NOMO-1 treated with dmso at 0.1 percent for 144 hours (cell line): ENCODE results near the gene WDHD1.
"Not testable (repeated sequence)": the region's sequence is repeated elsewhere in the genome, so short reads cannot be mapped to it uniquely, and the experiment has no call there.

Source experiments
- DNase-seq: peaks from one replicate; lab custom pipeline; 2025; ENCODE audit not compliant: unreplicated experiment; lab: John Stamatoyannopoulos, UW

Gene WDHD1

DNA sequence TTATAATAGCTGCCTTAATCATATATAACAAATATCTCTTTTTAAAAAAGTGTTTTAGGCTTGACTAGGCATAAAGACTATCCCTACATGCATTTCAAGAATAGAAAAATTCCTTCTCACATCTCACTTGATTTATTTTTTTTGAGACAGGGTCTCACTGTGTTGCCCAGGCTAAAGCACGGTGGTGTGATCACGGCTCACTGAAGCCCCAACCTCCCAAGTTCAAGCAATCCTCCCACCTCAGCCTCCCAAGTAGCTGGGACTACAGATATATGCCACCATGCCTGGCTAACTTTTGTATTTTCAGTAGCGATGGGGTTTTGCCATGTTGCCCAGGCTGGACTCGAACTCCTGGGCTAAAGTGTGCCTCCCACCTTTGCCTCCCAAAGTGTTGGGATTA lies 59.4 kb downstream of the WDHD1 start:
- no peak for DNase-seq

DNA sequence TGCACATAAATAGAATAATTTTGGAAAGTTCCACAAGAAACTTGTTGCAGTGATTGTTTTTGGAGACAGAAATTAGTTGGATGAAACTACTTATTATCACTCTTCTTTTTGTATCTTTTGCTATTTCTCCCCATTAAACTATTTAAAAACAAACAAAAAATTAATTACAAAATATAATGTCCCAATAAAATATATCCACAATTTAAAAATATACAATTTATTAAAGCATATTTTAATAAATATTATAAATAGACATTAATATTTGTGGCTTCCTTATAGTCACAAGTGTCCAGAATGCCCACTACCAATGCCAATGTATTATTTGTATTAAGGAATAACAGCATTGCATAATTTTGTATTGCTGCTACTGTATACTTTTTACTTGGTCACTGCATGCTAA lies 71.8 kb downstream of the WDHD1 start:
- DNase-seq: no peak

DNA sequence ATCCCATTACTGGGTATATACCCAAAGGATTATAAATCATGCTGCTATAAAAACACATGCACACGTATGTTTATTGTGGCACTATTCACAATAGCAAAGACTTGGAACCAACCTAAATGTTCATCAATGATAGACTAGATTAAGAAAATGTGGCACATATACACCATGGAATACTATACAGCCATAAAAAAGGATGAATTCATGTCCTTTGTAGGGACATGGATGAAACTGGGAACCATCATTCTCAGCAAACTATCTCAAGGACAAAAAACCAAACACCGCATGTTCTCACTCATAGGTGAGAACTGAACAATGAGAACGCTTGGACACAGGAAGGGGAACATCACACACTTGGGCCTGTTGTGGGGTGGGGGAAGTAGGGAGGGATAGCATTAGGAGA lies 73.3 kb downstream of the WDHD1 start:
- DNase-seq: not testable (repeated sequence)

DNA sequence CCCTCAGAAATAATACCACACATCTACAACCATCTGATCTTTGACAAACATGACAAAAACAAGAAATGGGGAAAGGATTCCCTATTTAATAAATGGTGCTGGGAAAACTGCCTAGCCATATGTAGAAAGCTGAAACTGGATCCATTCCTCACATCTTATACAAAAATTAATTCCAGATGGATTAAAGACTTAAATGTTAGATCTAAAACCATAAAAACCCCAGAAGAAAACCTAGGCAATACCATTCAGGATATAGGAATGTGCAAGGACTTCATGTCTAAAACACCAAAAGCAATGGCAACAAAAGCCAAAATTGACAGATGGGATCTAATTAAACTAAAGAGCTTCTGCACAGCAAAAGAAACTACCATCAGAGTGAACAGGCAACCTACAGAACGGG lies 74.1 kb downstream of the WDHD1 start:
- DNase-seq: not testable (repeated sequence)

DNA sequence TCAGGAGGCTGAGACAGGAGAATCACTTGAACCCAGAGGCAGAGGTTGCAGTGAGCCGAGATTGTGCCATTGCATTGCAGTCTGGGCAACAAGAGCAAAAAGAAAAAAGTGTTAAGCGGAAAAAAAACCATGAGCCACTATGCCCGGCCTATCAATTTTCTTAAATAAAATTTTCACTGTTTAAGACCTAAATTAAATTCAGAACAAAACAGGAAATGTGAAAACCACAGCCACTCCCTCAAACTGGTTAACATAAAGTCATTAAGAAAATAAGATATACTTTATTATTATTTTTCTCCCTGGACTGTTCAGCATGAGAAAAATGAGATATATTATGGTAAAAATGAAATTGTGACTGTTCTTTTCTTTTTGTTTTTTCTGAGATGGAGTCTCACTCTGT lies 79.7 kb downstream of the WDHD1 start:
- no peak for DNase-seq

DNA sequence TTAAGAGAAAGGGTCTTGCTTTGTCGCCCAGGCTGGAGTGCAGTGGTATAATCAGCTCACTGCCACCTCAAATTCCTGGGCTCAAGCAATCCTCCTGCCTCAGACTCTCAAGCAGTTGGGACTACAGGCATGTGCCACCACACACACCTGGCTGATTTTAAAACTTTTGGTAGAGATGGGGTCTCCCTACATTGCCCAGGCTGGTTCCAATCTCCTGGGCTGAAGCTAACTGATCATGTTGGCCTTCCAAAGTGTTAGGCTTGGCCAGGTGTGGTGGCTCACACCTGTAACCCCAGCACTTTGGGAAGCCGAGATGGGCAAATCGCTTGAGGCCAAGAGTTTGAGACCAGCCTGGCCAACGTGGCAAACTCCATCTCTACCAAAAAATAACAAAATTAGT lies 80.4 kb downstream of the WDHD1 start:
- DNase-seq: no peak

DNA sequence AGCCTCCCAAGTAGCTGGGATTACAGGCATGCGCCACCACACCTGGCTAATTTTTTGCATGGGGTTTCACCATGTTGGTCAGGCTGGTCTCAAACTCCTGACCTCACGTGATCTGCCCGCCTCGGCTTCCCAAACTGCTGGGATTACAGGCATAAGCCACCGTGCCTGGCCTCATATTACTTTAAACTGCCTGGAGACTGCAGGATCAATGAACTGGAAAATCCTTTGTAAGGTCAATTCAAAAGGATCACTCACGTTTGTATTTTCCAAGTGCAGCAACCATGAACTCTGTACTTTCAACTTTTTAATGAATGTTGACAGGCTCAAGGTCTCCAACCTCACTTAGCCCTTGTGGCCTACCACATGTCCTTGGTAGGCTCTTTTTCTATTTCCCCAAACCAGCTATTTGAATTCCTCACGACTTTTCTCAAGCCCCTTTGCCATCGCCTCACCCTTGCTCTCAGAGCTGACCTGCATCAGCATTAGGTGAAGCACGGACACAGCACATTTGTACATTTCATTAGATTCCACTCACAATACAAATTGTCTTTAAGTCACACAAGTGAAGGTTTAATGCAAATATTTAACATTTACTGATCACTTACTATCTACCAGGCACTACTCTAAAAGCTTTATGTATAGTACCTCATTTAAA lies 82.0 kb downstream of the WDHD1 start:
- DNase-seq: no peak

DNA sequence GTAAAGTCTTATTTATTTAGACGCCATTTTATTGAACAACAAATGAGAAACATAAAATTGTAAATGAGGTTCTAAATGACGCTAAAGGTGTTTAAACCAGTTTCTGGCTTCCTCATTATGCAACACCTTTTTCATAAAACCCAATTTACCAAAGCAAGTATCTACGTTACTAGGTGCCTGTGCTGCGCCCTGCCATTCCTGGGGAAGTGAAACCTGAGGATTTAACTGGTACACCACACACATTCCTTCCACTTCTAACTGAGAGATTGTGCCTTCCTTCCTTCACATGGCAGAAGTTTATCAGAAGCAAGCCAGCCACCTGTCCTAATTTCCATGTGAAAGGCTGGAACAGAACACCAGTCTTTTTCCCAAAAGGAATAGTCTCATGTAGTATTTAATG lies 84.0 kb downstream of the WDHD1 start:
- DNase-seq: peak; percentile 68

DNA sequence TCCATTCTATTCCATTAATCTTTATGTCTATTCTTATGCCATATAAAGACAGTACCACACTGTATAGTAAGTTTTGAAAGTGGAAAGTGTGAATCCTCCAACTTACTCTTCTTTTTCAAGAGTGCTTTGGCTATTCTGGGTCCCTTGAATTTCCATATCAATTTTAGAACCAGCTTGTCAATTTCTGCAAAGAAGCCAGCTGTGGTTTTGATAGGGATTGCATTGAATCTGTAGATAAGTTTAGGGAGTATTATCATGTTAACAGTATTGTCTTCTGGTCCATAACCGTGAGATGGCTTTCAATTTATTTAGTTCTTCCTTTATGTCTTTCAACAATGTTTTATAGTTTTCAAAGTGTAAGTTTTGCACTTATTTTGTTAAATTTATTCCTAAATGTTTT lies 90.1 kb downstream of the WDHD1 start:
- no peak for DNase-seq

DNA sequence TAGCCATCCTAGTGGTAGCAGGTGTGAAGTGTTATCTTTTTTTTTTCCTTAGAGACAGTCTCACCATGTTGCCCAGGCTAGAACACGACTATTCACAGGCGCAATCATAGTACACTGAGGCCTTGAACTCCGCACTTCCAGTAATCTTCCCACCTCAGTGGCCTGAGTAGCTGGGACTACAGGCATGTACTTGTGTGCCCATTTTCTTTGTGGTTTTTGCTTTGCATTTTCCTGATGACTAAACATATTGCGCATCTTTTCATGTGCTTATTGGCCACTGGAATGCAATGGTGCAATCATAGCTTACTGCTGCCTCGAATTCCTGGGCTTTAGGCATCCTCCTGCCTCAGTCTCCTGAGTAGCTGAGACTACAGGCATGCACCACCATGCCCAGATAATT lies 90.9 kb downstream of the WDHD1 start:
- DNase-seq: no peak

DNA sequence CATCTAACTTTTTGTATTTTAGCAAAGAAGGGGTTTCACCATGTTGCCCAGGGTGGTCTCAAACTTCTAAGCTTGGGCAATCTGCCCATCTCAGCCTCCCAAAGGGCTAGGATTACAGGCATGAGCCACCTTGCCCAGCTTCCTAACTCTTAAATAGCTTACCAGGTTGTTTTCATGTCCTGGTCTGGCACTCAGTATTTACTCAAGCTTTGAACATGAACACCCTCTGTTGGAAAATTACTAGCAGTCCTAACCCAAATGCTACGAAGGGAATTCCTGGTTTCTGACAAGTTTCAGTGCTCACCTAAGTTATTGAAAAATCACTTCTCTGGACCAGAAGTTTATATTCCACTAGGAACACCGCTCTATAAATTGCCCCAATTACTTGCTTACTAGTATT lies 91.8 kb downstream of the WDHD1 start:
- DNase-seq: no peak

DNA sequence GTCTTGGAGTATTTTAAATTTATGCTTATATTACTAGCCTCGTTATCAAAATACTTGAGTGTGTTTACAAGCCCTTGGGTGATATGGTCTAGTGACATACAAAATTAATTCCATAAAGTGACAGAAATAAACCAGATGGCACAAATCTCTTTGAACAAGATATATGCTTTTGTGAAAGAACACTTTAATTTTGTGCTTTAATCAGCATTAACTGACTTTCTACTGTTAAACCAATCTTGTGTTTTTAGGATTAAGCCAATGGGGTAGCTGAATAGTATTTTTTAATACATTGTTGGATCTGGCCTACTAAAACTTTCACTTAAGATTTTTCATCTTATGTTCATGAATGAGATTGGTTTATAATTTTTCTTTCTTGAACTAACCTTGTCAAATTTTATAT lies 93.9 kb downstream of the WDHD1 start:
- no peak for DNase-seq

DNA sequence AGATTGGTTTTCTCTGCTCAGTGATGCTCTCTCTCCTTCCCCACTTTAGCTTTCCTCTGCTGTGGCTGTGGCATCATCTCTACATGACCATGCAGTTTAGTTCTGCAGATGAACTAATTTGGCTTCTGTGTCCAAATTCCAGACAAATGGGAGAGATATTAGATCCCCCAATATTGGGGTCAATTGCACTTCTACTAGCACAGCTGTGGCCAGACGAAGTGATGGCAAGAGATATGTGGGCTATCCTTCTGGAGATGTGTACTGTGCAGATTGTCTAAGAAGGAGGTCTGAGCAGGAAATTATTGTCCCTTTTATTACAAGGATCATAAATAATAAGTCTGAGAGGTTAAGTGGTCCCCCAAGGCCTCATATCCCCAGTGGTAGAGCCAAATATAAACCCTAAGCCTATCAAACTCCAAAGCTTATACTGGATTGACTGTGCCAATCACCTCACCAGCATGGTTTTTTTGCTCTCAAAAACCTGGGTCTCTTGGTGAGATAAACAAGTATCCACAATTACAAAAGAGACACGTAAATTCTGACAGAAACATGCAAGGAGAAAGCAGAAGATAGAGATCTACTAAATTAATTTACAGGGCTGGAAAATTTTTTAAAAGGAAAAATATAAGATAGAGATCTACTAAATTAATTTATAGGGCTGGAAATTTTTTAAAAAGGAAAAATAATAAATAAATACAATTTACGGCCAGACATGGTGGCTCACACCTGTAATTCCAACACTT lies 95.1 kb downstream of the WDHD1 start:
- DNase-seq: no peak

DNA sequence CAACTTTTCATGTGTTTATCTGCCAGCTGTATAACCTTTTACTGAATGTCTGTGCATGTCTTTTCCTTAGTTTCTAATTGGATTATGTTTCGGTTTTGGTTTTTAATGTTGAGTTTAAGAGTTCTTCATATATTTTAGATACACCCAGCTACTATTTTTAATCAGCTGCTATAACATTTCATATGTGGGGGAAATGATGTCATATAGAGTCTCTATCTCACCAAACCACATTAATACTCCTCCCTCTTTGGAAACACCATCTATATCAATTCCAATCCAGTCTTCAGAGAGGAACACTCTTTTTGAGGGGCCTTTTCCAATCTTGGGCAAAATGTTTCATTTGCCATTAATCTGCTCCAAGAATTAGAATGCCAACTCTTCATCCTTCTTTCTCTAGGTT lies 95.8 kb downstream of the WDHD1 start:
- no peak for DNase-seq

DNA sequence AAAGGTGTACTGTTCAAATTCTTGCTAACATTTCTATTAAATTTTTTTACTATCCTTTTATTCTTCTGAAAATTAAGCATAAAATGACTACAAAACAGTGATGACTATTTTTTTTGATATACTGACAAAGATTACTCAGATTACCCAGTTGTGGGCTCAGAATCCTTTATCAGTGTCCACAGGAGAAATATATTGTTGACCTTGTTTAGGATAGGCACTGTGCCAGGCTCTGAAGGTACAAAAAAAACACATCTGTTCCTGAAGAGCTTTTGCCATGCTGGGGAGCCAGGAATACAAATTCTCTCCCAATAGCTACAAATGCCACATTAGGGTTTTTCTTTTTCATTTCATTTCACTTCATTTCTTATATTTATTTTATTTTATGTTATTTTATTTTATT lies 97.3 kb downstream of the WDHD1 start:
- DNase-seq: no peak

DNA sequence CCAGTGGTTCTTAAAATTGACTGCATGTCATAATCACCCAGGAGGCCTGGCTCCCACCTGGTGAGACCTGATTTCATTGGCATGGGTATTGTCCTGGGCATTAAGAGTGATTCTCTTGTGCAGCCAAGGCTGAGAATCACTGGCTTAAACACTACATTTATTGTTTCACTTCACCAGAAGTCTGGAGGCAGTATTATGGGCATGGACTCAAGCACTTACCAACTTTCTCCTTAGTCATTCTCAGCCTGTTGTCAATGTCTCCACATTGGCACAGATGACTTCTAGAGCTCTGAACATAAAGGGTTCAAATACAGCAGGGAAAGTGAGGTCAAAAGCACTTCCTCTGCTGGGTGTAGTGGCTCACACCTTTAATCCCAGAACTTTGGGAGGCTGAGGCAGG lies 98.7 kb downstream of the WDHD1 start:
- DNase-seq: no peak

DNA sequence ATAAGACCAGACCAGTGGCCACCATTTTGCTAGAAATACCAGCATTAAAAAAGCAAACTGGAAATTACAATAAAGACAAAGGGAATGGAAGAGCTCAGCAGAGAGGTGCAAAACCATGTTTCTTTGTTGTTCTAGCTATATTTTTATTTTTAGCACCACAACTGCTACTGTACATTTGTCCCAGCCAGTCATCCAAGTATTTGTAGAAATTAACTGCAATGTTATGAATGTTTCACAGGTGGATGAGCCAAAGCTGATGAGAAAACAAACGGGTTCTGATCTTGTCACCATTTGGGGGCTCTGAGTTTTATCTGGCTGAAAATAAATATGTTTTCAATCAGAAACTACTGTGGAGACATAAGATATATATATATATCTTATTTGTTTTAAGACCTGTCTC lies 99.3 kb downstream of the WDHD1 start:
- DNase-seq: no peak

DNA sequence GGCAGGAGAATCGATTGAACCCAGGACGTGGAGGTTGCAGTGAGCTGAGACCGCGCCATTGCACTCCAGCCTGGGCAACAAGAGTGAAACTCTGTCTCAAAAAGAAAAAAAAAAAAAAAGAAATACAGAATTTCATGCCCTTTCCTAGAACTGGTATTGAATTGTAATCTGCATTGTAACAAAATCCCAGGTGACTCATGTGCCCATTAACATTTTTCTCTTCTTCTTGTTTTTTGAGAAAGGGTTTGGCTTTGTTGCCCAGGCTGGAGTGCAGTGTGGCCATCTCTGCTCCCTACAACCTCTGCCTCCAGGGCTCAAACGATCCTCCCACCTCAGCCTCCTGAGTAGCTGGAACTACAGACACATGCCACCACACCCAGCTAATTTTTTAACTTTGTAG lies 100.3 kb downstream of the WDHD1 start:
- DNase-seq: not testable (repeated sequence)

DNA sequence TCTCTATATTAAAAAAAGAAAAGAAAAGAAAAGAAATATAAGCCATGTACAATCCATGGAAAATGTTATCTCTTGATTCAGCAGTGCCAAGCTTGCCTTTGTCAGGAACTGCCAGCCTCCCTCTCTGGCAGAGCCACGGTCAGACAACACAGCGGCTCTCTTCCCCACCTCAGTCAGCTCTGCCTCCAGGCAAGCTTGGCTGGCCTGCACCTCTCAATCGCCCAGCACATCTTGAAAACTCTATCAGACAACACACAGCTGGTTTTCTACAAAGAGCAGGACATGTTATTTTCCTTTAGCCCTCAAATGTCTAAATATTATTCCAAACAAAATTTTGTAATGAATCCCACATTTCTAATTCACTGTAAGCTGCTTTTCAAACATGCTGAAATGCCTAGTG lies 104.3 kb downstream of the WDHD1 start:
- DNase-seq: no peak

DNA sequence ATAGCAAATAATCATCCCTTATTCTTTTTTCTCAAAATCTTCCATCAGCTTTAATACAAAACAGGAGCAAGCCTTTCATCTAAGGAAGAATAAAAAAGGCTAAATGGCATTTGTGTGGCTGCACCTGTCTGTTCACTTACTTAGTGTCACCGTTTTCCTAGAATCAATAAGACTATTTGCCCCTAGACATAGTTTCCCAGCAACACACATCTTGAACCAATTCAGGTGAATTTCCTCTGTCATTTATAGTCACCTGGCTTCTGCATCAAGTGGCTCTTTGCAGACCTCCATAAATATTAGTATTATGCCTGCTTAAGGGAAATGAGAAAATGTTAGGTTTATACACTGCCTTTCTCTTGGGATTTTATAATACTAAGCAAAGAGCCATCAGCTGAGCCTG lies 106.8 kb downstream of the WDHD1 start:
- no peak for DNase-seq

DNA sequence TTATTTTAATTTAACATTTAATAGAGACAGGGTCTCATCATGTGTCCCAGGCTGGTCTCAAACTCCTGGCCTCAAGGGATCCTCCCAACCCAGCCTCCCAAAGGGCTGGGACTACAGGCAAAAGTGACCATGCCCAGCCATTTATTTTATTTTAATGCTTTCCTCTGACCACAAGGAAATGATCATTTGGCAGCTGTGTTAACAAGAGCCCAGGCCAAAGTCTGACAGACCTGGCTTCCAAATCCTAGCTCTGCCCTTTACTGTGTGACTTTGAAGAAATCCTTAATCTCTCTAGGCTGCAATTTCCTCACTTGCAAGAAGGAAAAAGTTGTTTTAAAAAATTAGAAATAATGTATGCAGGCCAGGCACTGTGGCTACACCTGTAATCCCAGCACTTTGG lies 107.6 kb downstream of the WDHD1 start:
- DNase-seq: no peak

DNA sequence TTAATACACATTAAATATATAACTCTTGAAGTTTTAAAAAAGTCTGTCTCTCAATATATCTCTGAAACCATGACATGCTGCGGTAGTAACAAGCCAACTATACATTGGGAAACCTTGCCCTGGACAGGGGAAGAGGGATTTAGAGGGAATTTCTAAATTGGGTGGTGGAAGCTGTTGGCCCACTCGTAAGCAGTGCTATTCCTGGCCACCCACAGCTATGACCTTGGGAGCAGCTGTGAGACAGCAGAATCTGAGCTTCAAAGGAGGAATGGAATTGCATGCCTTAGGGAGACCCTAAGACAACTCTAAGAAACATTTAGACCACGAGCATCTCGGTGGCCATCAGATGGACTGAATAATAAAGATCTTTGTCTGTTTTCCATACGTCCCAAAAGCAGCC lies 108.5 kb downstream of the WDHD1 start:
- DNase-seq: no peak

DNA sequence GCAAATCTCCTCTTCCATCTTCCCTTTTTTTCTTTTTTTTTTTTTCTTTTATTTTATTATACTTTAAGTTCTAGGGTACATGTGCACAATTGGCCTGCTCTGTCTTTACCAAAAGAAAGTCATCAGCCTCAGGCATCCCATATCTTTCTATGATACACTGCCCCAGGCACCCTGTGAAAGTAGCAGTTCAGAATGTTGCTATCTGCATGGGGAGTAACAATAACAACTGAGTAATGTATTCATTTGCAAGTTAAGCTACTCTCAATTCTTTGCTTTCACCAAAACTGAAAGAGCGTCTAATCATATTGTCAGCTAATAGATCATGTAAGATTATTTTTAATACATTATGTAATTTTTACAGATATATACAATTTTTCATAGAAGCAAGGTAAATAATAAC lies 110.8 kb downstream of the WDHD1 start:
- no peak for DNase-seq
